A549 (cell line): ENCODE data around the gene TTC8. TPM values are rescaled to one million over a fixed set of nuclear protein-coding genes. Genes with fewer than 3 reads are reported as not detected.

Source experiments
- ATAC-seq, 2 experiments: fragments of 200-7000 bp in 1 of 2; fragments of >200 bp in 1 of 2; cut with Nextera tagmentation in 1 of 2; cut with Tn5 transposase in 1 of 2; 3 replicates each; pipeline versions ENCODE4 v1.8.0 to v1.9.1; 2018 to 2020; ENCODE audit warnings: mild to moderate bottlenecking in 1 of 2, moderate library complexity in 1 of 2
- CTCF ChIA-PET: fragments of 300-600 bp; sonication (Branson Sonifier 250); formaldehyde crosslinking; extraction: SDS; loops from one replicate; lab custom pipeline; 2021; ENCODE audit warnings: antibody characterized with exemption, inconsistent platforms; lab: Yijun Ruan, JAX
- POLR2A ChIA-PET: fragments of 350-600 bp; formaldehyde crosslinking; extraction: SDS; loops from one replicate; lab custom pipeline; 2021; ENCODE audit warnings: antibody characterized with exemption, inconsistent platforms; lab: Yijun Ruan, JAX
- DNase-seq, 2 experiments: peaks; one replicate each; pipeline versions ENCODE4 v3.0.0 to v3.0.0-alpha.2; 2011 to 2016; ENCODE audit warnings: low read depth in 1 of 2, low spot score in 1 of 2
- FAIRE-seq: peaks from 2 replicates; lab custom pipeline; 2011; peaks lifted over from hg19 to GRCh38; lab: Jason Lieb, UNC
- H3K27ac ChIP-seq, 2 experiments: fragments of >200 bp; sonication (Bioruptor Twin); formaldehyde crosslinking; 3 replicates each; pipeline ENCODE4 v1.5.1; 2016 to 2017
- H3K4me1 ChIP-seq: fragments of >200 bp; sonication (Bioruptor Twin); formaldehyde crosslinking; 3 replicates; pipeline ENCODE4 v1.6.1; 2016
- H3K4me2 ChIP-seq: fragments of >200 bp; sonication (Bioruptor Twin); formaldehyde crosslinking; 3 replicates; pipeline ENCODE4 v1.6.1; 2016
- H3K4me3 ChIP-seq: fragments of >200 bp; sonication (Bioruptor Twin); formaldehyde crosslinking; 3 replicates; pipeline ENCODE4 v1.5.1; 2016
- H3K9me3 ChIP-seq: fragments of >200 bp; sonication (Bioruptor Twin); formaldehyde crosslinking; 3 replicates; pipeline ENCODE4 v1.6.1; 2016
- CBX8 ChIP-seq: fragments of 200-600 bp; sonication (generic); IDR thresholded peaks from 2 replicates; pipeline ENCODE4 v1.6.1; 2016
- CTCF ChIP-seq: fragments of >200 bp; sonication (Bioruptor Twin); formaldehyde crosslinking; IDR thresholded peaks from 3 replicates; pipeline ENCODE4 v1.5.1; 2016
- EHMT2 ChIP-seq: fragments of 200-600 bp; sonication (generic); IDR thresholded peaks from 2 replicates; pipeline ENCODE4 v1.6.1; 2016; ENCODE audit warnings: antibody characterized with exemption, low read depth, mild to moderate bottlenecking, moderate library complexity
- ESRRA ChIP-seq: fragments of 150-350 bp; IDR thresholded peaks from 2 replicates; pipeline ENCODE4 v1.6.1; 2014; ENCODE audit warnings: mild to moderate bottlenecking, low read length, borderline replicate concordance
- HEYL ChIP-seq: fragments of 250-450 bp; sonication (Bioruptor Pico); IDR thresholded peaks from 2 replicates; pipeline ENCODE4 v1.8.0; 2021; ENCODE audit warnings: mild to moderate bottlenecking, moderate library complexity
- HOXB5 ChIP-seq: fragments of 250-450 bp; sonication (Bioruptor Pico); IDR thresholded peaks from 2 replicates; pipeline ENCODE4 v1.5.0; 2020; ENCODE audit warnings: mild to moderate bottlenecking, moderate library complexity
- JUN ChIP-seq, 2 experiments: fragments of >200 bp; sonication (Bioruptor Twin); formaldehyde crosslinking; IDR thresholded peaks; 2 replicates in 1 of 2; 3 replicates in 1 of 2; pipeline ENCODE4 v1.6.1; 2016 to 2017
- MAFK ChIP-seq: fragments of 450-650 bp; IDR thresholded peaks from 2 replicates; pipeline ENCODE4 v1.6.1; 2014; ENCODE audit not compliant: partially characterized antibody
- MAX ChIP-seq: IDR thresholded peaks from 2 replicates; pipeline ENCODE4 v1.6.1; 2012
- POLR2A ChIP-seq: IDR thresholded peaks from 2 replicates; pipeline ENCODE4 v1.6.1; 2012; ENCODE audit warnings: mild to moderate bottlenecking, low read length
- RAD21 ChIP-seq, 2 experiments: fragments of >200 bp in 1 of 2; sonication (Bioruptor Twin) in 1 of 2; formaldehyde crosslinking in 1 of 2; IDR thresholded peaks in 1 of 2; conservative IDR thresholded peaks in 1 of 2; 2 replicates in 1 of 2; 3 replicates in 1 of 2; pipeline ENCODE4 v1.6.1; 2012 to 2018; ENCODE audit warnings: inconsistent platforms in 1 of 2
- RNF2 ChIP-seq: fragments of 200-600 bp; sonication (generic); IDR thresholded peaks from 2 replicates; pipeline ENCODE4 v1.6.1; 2016; ENCODE audit warnings: low read depth, mild to moderate bottlenecking, antibody characterized with exemption, moderate library complexity, borderline replicate concordance
- SMC3 ChIP-seq: fragments of >200 bp; sonication (Bioruptor Twin); formaldehyde crosslinking; IDR thresholded peaks from 3 replicates; pipeline ENCODE4 v1.6.1; 2018; ENCODE audit warnings: inconsistent platforms
- WGBS: methylation state at CpG from one replicate; pipeline ENCODE4 v1.1.6; 2017; ENCODE audit errors: missing lambda C conversion rate; 5-methylcytosine and 5-hydroxymethylcytosine counted together
- polyA plus RNA-seq, 4 experiments: library from polyadenylated mRNA; depleted of rRNA in 3 of 4; stranded (reverse); fragments of >200 nt; fragmentation: RNase III in 1 of 4; extraction: RNeasy Plus Mini Kit Qiagen cat#74134 plus additional on column Dnase treatment in 1 of 4; gene quantifications; 2 replicates in 3 of 4; 3 replicates in 1 of 4; pipeline ENCODE4 v1.2.3, GENCODE V29; 2011 to 2017
- TF ChIP-seq, protein P1 (sequence below): fragments of 250-450 bp; sonication (Bioruptor Pico); IDR thresholded peaks from 2 replicates; pipeline ENCODE4 v1.5.0; 2020; ENCODE audit warnings: low read depth, mild to moderate bottlenecking, moderate library complexity
- TF ChIP-seq, protein P2 (sequence below): fragments of 200-600 bp; sonication (generic); IDR thresholded peaks from 2 replicates; pipeline ENCODE4 v1.6.1; 2016; ENCODE audit warnings: antibody characterized with exemption, mild to moderate bottlenecking, moderate library complexity
- TF ChIP-seq, protein P3 (sequence below): fragments of >200 bp; sonication (Bioruptor Twin); formaldehyde crosslinking; IDR thresholded peaks from 3 replicates; pipeline ENCODE4 v1.6.1; 2016

Gene TTC8
- polyA plus RNA-seq, 2 of the 4 experiments (the other 2 are of a cell fraction), result 36.6 to 56.8 TPM

DNA sequence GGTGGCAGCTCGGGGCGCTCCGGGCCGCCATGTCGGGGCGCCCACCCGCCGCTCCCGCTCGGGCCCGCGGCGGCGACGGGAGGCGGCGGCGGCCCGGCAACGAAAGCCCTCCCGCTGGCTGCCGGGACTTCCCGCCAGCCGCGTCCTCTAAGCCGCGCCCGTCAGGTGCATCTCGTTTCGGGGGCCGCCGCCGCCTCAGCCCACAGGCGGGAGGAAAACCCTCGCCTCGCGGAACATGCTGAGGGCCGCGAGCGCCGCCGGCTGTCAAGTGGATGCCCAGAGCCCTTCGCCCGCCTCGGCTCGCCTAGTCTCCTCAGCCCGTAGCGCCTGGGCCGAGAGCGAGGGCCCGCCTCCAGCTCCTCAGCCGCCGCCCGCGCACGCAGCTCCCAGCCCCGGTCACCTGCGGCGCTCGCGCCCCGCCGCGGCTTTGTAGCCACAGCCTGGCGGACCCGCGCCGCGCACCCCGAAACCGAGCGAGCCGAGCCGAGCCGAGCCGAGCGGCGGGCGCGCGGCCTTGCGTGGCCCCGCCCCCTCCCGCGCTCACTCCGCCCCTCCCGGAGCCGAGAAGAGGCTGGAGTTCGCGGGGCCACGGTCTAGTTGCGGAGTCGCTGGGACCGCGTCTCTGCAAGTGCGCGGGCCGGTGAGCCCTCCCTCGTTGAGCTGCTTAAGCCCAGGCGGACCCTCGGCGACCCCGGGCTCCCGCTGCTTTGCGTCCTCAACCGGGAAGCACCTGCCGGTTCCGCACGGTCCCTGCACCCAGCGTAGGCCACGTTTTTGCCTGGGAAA lies 31.8 kb upstream of the TTC8 start, which contains the start of gene EML5:
EML5 (minus strand) TSS at position 481 of the 786 bp plus-strand sequence; CDS start at position 31, 450 bp downstream.
- POLR2A ChIA-PET, result interaction anchor here (1.6 kb wide), 1 partner anchor 32 kb away, joined by 12 read pairs; the partner anchor contains the start of gene TTC8
- FAIRE-seq, result no peak

More for the DNA sequence above, 31.8 kb upstream of the TTC8 start, which contains the start of gene EML5:
- peak; percentile 54 to 63 for DNase-seq
- under 1% methylated on average over 38 of the region's 111 CpGs for WGBS
- Histone ChIP-seq H3K9me3 (no peaks in the 10 kb centered on the region), H3K27ac (peak within 1 kb of the TSS; percentile 62 to 81), H3K4me1 (0 out of 3 replicates have a peak, but pooled peaks cover 5% of the 10 kb centered on the region), H3K4me3 (peak within 1 kb of the TSS; percentile 62), H3K4me2 (peak within 1 kb of the TSS; percentile 74)
- peak; percentile 90 for TF ChIP-seq RNF2
- no peak for TF ChIP-seq HEYL (CRISPR knock-in tag)
- peak in 1 of 2 experiments; percentile 58; a peak in 3 of 5 replicates for TF ChIP-seq RAD21 (conservative IDR thresholded peaks at IDR 0.05 in 1 of 2, IDR thresholded peaks at IDR 0.05 in 1 of 2)
- TF ChIP-seq MAFK, result no peak
- TF ChIP-seq, protein P1, sequence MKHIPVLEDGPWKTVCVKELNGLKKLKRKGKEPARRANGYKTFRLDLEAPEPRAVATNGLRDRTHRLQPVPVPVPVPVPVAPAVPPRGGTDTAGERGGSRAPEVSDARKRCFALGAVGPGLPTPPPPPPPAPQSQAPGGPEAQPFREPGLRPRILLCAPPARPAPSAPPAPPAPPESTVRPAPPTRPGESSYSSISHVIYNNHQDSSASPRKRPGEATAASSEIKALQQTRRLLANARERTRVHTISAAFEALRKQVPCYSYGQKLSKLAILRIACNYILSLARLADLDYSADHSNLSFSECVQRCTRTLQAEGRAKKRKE, result no peak
- TF ChIP-seq, protein P2, sequence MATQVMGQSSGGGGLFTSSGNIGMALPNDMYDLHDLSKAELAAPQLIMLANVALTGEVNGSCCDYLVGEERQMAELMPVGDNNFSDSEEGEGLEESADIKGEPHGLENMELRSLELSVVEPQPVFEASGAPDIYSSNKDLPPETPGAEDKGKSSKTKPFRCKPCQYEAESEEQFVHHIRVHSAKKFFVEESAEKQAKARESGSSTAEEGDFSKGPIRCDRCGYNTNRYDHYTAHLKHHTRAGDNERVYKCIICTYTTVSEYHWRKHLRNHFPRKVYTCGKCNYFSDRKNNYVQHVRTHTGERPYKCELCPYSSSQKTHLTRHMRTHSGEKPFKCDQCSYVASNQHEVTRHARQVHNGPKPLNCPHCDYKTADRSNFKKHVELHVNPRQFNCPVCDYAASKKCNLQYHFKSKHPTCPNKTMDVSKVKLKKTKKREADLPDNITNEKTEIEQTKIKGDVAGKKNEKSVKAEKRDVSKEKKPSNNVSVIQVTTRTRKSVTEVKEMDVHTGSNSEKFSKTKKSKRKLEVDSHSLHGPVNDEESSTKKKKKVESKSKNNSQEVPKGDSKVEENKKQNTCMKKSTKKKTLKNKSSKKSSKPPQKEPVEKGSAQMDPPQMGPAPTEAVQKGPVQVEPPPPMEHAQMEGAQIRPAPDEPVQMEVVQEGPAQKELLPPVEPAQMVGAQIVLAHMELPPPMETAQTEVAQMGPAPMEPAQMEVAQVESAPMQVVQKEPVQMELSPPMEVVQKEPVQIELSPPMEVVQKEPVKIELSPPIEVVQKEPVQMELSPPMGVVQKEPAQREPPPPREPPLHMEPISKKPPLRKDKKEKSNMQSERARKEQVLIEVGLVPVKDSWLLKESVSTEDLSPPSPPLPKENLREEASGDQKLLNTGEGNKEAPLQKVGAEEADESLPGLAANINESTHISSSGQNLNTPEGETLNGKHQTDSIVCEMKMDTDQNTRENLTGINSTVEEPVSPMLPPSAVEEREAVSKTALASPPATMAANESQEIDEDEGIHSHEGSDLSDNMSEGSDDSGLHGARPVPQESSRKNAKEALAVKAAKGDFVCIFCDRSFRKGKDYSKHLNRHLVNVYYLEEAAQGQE, result no peak
- TF ChIP-seq POLR2A, result peak; percentile 46; the same call in 1 of the 2 replicates
- TF ChIP-seq, protein P3, sequence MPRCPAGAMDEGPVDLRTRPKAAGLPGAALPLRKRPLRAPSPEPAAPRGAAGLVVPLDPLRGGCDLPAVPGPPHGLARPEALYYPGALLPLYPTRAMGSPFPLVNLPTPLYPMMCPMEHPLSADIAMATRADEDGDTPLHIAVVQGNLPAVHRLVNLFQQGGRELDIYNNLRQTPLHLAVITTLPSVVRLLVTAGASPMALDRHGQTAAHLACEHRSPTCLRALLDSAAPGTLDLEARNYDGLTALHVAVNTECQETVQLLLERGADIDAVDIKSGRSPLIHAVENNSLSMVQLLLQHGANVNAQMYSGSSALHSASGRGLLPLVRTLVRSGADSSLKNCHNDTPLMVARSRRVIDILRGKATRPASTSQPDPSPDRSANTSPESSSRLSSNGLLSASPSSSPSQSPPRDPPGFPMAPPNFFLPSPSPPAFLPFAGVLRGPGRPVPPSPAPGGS, result no peak
- peak; percentile 30; the same call in 1 of the 2 replicates for TF ChIP-seq CBX8
- TF ChIP-seq MAX, result peak; percentile 70
- peak in 1 of 2 experiments; percentile 53; a peak in 3 of 5 replicates for TF ChIP-seq JUN (IDR thresholded peaks at IDR 0.05)
- TF ChIP-seq EHMT2, result no peak
- TF ChIP-seq SMC3, result peak; percentile 38; the same call in 1 of the 3 replicates
- TF ChIP-seq CTCF, result peak; percentile 37; the same call in 2 of the 3 replicates
- no peak for TF ChIP-seq HOXB5 (CRISPR knock-in tag)
- no peak for TF ChIP-seq ESRRA
- peak; percentile 94 to 96 for ATAC-seq
- CTCF ChIA-PET, result interaction anchor here (0.6 to 2.4 kb wide), 20 partner anchors 13 to 230 kb away, joined by 3 to 19 read pairs (median 4); partner anchors contain the start of gene TTC8
